Testis (tissue), 2 donors: ENCODE data around the gene RASAL1.

ENCODE experiments used
- CTCF ChIP-seq, 3 experiments: fragments of 450-650 bp in 2 of 3; fragments of 200-600 bp in 1 of 3; sonication (generic) in 1 of 3; IDR thresholded peaks; one replicate each; pipeline ENCODE4 v1.5.1; 2016 to 2019; ENCODE audit warnings: antibody characterized with exemption in 3 of 3, mild to moderate bottlenecking in 2 of 3, moderate library complexity in 1 of 3
- POLR2A ChIP-seq: fragments of 450-650 bp; IDR thresholded peaks from one replicate; pipeline ENCODE4 v1.6.1; 2017; ENCODE audit warnings: antibody characterized with exemption, mild to moderate bottlenecking, moderate library complexity

GRCh38 chr12:113145720-113146551 lies 10.4 kb upstream of the RASAL1 start:
- TF ChIP-seq CTCF (IDR thresholded peaks at IDR 0.05) (no peak), POLR2A (no peak)
